DMS 273 (cell line): Measurements from ENCODE around the gene LHPP.

ENCODE experiments used
- DNase-seq: peaks from one replicate; lab custom pipeline; 2025; ENCODE audit not compliant: unreplicated experiment; lab: John Stamatoyannopoulos, UW

Gene LHPP

DNA sequence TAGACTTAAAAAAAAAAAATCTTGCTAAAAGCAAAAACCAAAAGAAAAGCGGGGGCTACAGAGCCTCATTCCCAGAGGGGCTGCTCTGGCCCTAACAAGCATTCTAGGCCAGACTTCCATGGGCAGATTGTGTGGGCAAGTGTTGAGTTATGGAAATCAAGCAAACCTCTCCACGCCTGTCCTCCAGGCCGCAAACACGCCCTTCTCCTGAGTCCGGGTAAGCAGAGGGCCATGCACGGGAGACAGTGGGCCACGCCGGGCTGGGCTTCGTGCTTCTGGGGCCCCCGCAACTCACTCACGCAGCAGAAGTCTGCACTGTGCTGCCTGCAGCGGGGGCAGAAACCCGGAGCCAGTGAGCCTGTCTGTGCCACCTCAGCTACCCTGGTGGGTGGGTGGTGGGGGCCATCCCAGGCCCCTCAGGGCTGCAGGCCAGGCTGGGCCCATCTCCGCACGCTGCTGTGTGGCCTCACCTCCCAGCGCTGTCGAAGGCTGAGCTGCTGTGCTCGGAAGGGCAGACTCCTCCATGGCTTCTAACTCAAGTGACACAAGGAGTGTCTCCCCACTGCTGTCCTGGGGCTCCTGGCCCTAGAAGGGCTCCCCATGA, 156.9 kb downstream of the LHPP start:
- DNase-seq, result no peak

DNA sequence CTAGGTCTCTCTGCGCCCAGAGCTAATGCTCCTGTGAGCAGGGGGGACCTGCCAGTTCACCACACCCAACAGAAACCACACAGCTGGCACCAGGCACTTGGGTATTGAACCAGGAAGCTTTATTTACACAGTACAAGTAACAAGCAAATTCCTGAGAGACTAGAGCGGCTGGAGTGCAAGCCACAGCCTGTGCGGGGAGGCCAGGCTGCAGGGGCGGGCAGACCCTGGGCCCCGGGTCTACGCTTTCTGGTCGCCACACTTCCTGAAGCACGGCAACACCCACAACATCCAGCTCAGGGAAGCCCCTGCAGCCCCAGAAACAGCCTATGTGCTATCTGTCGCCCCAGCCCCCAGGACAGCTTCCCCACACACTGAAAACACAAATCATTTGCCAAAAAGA, 157.6 kb downstream of the LHPP start:
- no peak for DNase-seq

DNA sequence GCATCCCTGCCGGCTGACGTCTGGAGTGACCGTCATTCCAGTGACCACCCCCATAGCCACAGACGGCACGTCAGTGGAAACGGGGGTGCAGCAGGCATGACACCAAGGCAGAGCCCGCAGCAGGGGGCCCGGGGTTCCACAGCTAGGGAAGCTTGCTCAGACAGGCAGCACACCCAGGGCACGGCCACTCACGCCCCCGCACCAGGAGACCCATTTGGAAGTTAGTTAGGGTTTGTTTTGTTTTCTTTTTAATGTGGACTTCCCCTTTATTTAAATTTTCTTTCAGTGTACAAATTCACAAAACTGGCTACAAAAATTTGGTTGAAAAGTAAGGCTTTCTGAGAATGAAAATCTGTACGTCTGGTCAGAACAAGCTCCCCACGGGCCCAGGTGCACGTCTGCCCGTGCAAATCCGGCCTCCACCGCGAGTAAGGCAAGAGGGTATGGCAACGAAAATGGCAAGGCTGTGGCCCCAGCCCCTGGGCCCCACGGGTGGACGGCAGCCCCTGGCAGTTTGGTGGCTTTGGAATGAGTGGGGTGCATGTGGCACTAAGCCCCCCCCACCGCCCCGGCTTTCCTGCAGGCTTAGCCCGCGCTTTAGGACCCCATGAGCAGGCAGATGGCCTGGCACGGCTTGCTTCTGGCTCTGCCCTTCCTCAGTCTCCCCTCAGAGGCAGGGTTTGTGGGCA, 158.3 kb downstream of the LHPP start:
- no peak for DNase-seq

DNA sequence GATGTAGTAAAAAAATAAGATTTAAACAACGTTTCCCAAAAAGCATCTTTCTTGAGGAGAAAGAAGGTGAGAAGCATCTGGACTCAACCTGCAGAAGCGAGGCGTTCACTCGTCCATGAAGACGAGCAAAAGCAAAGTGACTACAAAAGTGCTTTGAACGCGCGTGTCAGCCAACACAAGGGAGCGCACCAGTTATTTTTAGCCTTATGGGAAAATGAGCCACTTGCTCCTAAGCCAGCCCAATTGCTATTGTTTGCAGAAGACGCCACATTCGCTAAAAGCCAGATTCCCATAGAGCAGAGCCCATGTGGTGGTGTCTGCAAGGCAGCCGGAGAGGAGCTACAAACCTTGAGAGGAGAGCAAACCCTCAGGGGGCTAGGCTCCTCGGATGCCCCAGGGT, 160.0 kb downstream of the LHPP start:
- no peak for DNase-seq

DNA sequence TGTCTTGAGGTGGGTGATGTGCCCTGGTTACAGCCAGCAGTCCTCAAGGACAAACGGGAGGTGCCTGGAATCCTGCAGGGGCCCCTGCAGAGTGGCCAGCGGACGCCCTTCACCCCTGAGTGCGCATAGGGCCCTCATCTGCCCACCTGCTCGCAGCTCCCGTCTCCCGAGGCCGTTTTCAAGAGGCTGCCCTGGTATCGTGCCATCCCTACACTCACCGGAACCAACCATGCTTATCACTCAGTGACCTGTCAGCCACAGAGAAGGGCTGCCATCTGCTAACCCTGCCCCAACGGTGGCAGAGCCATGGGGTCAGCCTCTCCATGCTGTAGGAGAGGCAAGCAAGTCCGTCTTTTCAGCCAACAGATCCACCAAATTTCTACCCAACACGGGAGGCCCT, 160.5 kb downstream of the LHPP start:
- no peak for DNase-seq

DNA sequence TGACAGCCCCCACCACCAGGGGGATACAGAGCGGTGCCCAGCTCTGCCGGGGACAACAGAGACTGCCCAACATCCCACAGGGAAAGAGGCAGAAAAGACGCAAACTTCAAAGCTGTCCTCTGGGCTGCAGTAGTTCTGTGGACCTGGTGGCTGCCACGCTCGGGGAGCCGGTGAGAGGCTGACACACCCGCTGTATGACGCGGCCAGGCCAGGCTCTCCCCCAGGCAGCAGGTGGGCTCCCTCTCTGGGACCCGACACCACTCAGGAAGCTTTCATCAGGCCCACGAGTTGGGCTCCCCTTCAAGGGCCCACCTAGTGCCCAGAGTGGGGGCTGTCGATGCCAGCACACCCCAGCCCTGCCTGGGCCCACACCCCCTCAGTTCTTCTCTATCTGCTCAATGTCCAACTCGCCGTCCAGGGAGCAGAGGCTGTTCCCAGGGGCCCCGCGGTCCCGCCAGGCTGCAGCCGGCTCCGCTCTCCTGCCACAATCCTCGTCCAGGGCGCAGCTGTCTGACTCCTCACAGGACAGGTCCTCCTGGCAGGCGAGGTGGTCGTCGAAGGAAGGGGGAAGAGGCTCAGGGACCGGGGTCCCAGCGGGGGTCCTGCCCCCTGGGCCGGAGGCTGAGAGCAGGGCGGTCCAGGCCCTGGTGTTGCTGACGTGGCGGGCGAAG, 161.4 kb downstream of the LHPP start:
- no peak for DNase-seq

DNA sequence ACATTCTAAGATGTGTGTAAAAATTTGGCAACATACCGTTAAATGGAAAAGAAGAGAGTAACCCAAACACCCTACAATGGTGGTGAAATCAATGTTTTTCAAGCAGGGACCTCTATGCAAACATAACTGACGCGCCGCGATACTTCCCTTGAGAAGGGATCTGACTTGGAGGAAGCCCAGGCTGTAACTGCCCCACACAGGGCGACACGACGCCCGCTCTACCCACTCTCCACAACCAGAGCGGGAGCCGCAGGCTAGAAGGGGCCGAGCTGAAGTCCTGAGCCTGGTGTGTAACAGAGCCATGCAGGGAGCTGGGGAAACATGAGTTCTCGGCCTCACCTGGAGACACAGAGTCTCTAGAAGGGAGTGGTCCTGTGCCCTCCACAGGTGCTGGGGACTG, 162.4 kb downstream of the LHPP start:
- DNase-seq, result no peak

DNA sequence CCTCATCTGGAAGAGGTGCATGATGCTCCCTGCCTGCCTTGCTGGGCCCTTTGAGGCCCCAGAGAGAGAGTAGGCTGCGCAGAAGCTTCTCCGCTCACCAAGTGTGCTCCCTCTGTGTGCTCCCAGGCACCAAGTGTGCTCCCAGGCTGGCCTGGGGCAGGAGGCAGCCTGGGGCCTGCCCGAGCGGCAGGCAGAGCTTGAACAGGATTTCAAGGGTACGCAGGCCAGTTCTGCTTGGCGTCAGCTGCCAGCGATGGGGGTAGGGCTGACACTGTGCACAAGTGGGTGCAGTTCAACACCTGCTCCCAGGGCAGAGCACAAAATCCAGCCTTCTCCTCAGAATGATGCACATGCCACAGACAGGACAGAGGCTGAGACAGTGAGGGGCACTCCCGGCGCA, 162.8 kb downstream of the LHPP start:
- DNase-seq, result no peak

DNA sequence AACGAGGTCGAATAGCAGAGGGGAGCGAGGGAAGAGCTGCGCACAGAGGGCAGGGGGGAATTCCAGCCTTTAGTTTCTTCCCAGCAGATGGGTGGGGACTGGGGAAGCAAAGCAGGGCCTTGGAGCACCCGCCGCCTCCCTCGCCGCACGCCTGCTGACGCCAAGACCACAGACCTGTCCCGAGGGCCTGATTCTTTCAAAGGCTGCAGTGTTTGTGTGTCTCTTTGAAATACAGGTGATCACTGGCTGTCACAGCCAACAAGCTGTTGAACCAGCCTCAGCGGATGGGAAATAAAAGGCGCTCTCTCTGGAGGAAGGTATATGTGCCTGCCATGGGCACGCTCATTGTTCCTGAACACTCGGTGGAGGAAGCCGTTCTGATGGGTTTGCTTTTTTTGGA, 163.3 kb downstream of the LHPP start:
- DNase-seq, result no peak

DNA sequence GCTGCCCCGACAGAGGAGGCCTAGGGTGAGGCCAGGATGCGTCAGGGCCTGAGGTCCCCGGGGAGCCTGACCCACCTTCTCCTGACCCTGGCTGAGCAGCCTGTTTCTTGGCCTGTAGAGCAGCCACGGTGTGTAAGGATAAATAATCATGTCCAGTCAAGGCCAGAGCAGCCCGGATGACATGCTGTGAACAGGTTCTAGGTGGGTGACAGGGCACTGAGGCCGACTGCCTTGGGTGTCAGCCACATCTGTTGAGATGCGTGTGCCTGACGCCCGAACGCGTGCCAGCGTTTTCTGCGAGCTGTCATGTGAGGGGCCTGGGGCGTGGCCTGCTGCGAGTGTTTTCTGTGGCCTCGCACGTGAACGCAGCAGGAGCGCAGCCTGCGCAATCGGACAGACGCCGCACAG, 164.2 kb downstream of the LHPP start:
- no peak for DNase-seq

- no peak for DNase-seq
Observed at GRCh38 chr10:124626759-124627380, 165.2 kb downstream of the LHPP start.

- no peak for DNase-seq
Observed at GRCh38 chr10:124627866-124628675, 166.4 kb downstream of the LHPP start.

DNA sequence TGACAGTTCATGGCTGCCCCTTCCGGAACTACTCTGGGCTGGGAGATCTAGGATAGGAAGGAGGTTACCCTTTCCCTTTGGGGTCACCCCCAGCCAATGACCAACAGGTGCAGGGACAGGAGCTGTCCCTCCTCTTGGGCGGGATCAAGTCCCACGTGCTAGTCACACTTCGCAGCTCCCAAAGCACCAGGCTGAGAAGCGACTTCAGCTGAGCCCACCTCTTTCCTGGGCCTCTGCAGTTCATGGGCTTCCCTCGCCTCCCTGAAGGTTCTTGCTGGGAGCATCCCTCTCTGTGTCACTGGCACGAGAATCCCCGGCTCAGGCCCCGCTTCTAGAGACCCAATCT, 167.0 kb downstream of the LHPP start:
- DNase-seq, result no peak

DNA sequence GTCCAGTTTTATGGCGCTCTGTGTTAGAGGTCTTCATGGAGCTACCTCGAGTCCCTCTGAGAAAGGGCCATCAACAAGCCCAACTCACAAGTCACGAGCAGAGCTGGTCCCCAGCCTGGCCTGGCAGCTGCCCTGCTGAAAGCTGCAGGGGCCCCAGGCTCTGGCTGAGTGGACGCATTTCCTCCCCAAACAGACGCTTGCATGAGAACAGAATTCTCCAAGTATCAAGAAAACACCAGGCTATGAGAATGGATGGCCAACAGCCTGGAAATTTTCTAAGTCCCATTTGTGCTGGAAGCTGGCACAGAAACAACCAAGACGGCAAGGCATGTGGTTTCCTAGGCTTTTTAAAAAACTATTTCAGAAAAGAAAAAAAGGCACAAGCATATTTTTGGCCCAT, 167.8 kb downstream of the LHPP start:
- DNase-seq, result no peak

DNA sequence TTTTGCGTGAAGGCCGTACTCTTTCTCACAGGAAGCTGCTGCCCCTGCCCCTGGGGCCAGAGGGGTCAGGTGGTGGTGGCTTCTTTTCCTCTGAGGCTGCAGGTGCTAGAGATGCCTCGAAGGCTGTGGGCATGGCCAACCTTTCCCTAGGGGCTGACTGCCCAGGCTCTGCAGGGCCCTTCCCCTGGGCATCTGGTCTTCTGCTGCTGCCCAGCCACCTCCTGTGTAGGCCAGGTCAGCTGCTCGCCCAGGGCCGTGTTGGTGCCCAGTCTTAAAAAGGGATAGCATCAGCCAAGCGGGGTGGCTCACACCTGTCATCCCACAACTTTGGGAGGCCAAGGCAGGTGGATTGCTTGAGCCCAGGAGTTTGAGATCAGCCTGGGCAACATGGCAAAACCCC, 168.2 kb downstream of the LHPP start:
- DNase-seq, result no peak

- DNase-seq, result no peak
Observed at GRCh38 chr10:124630551-124630950, 168.9 kb downstream of the LHPP start.

DNA sequence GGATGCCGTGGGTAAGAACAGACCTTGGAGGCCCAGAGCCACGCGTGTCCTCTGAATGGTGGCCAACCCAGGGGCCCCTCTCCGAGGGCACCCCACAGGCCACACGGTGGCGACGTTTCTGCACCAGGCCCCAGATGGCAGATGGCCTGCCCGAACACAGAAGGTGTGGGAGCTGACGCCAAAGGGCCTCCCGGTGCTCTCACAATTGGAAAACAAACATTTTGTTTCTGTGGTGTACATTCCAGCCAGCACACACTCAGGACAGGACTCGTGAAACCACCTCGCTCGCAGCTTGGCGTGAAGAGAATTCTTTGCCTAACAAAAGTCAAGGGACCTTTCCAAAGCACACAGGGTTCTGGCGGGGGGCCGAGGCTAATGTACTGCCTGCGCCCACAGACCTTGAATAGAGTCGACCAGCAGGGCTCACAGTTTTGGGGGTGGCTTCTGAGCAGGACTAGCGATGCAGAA, 170.5 kb downstream of the LHPP start:
- DNase-seq, result peak; percentile 88

GRCh38 chr10:124632566-124632965, 170.9 kb downstream of the LHPP start:
- no peak for DNase-seq

DNA sequence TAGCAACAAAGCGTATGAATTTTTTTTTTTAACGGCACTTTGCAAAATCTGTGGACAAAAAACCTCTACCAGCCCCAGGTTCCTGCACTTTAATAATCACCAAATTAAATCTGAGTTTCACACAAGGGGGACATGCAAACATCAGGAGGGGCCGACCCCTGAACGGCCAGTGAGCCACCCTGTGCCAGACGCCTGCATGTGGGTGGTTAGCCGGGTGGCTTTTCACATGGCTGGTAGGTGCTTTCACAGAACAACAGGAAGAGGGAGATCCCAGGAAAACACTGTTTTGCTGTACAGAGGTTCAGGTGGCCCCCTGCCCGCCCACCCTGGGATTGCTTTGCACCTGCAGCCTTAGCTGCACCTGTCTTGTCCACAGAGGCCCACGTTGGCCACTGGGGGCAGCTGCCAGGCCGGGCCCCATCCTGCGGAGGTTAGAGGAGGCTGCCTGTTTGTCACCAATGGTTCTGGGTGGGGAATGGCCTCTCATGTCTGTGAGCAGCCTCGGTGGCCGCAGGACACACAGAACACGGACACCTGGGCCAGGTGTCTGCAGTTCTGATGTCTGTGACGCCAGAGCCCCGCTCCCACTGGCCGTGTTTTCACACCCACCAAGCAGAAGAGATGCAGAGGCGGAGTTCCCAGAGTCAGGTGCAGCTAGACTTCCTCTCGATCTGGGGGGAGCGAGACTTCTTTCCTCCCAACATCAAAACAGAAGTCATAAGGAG, 174.8 kb downstream of the LHPP start:
- no peak for DNase-seq

- no peak for DNase-seq
Observed at GRCh38 chr10:124637091-124637700, 175.6 kb downstream of the LHPP start.
